Islet precursor cell (in vitro differentiated cells): ENCODE results near the gene UMAD1.
"Not testable (repeated sequence)": the region's sequence is repeated elsewhere in the genome, so short reads cannot be mapped to it uniquely, and the experiment has no call there.

Experiments used
- DNase-seq: peaks from one replicate; pipeline ENCODE4 v3.0.0-alpha.2; 2018

Gene UMAD1

GRCh38 chr7:7769710-7770627 lies 129.4 kb downstream of the UMAD1 start:
- DNase-seq, result no peak

DNA sequence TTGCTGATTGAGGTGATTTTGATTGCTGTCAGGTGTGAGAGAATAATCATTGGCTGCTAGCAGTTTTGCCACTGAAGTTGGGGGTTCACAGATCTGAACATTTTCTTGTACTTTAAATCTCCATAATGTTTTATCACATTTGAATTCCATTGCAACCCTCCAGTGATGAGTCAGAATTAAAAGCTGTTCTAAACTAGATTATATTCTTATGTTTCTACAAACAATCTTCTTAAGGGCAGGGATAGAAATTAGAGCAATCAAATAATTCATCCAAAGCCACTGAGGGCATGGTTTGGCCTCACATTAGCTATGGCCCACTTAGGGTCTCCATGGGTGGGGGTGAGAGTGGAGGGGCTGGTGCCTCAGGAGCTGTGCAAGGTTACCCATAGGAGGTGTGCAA lies 130.9 kb downstream of the UMAD1 start:
- no peak for DNase-seq

DNA sequence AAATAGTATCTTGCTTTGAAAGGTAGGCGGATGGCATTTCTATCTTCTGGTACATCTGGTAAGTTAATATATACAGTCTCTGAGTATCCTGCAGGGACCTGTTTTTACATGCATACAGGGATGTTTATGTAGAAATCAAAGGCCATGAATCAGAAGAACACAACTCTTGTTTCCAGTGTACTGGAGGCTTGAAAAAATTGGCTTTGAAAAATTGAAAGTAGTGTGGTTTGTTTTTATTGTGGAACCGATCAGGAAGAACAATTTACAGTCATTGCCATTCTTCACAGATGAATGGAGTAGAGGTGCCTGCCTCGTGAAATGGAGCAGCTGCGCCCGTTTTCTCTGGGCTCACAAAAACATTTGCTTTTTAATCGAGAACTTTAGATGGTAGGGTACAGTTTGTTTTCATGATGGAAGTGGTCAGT lies 131.9 kb downstream of the UMAD1 start:
- no peak for DNase-seq

DNA sequence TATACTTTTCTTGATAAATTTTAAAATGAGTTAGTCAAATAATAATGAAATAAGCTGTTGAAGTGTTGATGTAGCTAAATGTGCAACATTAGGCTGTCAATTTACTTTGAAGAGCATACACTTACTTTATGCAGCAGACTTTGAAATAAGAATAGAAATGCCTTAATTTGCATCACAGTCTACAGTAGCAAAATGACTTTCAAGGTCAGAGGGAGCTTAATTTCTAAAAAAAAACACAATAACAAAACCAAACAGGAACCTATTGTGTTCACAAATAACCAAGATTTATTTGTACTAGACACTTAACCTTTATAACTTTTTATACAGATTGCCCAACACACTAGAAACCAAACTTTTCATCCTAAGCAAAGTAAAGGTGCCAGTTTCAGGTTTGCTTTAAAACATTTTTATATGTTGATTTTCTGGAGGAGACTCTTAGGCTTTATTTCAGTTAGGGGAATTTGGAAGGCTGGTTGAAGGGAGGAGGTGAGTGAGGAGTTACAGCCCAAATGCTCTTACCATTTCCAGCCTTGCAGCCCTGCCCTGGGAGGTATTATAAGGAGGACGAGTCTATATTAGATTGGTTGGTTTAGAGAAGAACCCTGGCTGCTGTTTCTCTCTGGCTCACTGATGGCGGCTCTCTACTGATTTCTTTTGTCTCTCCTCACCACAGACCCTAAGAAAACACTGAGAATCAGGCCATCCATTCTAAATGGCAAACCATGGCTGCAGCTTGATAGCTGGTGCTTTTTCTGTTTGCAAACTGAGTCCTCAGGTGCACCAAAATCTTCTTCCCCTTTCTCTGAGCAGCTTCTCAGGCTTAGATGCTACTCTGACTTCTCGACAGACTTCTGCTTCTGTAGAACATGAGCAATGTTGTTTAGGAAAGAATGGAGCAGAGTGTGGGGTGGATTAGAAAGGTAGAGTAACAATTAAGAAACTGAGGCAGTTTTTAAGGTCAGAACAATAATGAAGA lies 133.1 kb downstream of the UMAD1 start:
- no peak for DNase-seq

- DNase-seq, result no peak
Observed at GRCh38 chr7:7779888-7780287, 139.3 kb downstream of the UMAD1 start.

DNA sequence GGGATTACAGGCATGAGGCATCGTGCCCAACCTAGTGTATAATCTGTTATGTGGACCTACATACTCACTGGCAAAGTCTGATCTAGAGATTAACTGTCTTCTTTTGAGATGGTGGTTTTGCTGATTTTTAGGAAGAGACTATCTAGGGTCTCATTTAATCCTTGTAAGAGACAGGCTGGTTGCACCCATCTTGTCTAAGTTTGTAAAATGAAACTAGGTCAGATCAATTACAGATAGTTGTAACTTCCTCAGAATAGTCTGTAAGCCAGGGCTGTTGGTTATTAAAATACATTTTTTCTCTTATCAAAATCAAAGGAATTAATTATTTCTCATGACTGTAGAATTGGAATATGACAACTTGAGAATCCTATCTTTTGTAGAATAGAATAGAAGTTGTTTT lies 142.4 kb downstream of the UMAD1 start:
- no peak for DNase-seq

DNA sequence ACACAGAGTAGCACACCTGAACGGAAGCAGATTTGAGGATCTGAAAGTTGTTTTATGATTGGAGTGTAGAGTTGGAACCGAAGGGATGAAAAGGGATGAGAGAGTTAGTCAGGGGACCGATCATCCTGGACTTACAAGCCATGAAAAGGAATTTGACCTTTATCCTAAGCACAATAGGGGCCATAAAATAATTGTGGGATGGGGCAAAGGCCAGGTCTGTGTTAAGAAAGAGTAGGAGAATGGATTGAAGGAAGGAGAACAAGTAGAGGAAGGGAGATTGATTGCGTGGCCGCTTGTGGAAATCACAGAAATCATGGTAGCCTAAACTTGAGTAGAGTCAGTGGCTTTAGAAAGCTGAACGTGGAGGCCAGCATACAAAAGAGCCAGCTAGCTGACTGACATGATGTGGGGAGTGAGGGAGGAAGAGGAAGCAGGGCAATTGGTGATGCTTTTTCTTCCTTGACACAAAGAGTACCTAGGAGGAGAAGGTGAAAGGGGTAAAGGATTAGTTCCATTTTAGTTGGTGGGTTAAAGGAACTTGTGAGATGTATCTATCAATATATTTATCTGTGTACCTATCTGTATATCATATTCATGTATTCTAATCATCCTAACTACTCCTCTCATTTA lies 144.9 kb downstream of the UMAD1 start:
- DNase-seq, result no peak

- no peak for DNase-seq
Observed at GRCh38 chr7:7786595-7786994, 146.0 kb downstream of the UMAD1 start.

GRCh38 chr7:7789551-7789988 lies 149.0 kb downstream of the UMAD1 start:
- DNase-seq, result no peak

DNA sequence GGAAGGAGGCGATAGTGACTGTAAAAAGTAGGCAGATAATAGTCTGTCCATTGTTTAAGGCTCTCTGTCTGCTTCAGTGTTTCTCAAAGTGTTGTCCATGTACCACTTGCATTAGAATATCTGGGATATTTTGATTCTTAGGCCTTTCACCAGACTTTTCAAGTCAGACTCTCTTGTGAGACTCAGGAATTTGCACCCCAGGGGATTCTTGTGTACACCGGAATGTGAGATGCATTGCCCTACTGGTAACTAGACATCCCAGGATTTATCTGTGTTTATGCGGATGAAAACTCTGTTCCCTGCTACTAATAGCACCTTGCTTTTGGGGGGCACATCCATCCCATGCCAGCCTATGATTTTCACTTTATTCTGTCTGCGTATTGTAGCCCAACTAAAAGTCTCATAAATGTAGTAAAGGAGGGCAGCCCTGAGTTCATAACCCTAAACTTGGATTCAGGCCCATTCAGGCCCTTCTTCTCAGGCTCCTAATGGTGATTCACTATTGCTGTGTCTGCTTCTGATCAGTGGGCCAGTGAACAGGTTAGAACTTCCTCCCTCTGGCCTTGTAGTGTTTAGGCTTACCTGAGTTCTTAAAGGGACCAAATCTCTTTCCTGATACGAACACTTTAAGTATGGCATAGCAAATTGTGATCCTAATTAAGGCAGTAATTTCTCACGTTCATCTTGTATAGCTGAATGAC lies 149.6 kb downstream of the UMAD1 start:
- DNase-seq, result no peak

DNA sequence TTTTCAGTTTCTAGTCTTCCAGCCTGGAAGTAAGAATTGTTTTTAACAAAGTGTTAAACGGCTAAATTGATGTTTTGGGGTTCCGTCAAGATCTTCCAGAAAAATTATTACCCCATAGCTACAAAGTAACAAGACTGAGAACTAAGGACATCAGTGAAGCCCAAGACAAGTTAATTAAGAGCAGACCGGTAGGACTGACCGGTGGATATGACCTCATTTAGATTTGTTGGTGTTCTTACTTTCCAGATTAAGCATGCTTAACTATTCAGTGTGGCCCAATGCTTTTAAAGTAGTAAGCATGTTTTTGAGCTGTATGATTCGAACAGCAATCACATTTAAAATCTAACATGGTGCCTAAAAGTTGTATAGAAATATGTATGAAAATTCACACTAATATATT lies 151.0 kb downstream of the UMAD1 start:
- no peak for DNase-seq

GRCh38 chr7:7792056-7792455 lies 151.5 kb downstream of the UMAD1 start:
- no peak for DNase-seq

- no peak for DNase-seq
Observed at GRCh38 chr7:7793249-7793648, 152.7 kb downstream of the UMAD1 start.

DNA sequence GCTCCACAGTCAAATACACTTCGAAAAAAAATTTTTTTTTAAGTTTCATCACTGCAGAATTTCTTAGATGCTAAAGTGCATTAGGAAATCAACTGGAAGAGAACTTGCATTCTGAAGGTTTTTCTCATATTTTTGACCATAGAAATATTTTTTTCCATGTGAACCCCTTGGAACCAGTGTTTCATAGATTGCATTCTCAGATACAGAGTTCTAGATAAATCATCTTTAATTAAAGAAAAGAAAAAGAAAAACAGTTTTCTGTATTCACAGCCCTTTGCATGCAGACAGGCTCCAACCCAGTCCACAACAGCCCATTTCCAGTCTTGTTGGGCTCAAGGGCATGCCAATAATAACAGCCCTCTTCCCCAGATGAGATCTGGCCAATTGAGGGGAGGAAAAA lies 153.4 kb downstream of the UMAD1 start:
- no peak for DNase-seq

DNA sequence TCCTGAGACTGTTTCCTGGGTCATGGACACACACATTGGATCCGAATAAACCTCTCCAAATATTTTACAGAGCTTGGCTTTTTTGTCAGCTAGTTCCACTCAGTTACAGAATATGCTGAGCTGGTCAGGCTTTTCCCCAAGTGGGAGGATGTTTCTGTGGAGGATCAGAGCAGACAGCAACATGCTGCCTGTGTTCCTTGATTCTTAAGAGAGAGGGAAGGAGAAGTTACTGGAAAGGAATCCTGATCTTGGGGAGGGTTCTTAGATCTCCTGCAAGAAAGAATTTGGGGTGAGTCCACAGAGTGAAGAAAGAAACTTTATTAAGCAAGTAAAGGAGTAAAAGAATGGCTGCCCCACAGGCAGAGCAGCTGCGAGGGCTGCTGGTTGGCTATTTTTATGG lies 154.7 kb downstream of the UMAD1 start:
- DNase-seq, result peak; percentile 56

DNA sequence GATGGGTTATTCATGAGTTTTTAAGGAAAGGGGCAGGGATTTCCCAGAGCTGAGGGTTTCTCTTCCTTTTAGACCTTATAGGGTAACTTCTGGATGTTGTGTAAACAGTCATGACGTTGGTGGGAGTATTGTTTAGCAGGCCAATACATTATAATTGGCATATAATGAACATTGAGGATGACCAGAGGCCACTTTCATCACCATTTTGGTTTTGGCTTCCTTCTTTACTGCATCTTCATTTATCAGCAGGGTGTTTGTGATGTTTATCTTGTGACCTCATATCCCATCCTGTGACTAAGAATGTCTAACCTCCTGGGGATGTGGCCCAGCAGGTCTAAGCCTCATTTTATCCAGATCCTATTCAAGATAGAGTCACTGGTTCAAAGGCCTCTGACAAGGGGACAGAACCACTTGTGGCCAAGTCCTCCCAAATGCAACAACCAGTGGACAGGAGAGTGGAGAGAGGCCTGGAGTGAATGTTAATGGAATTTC lies 155.1 kb downstream of the UMAD1 start:
- peak; percentile 90 for DNase-seq

DNA sequence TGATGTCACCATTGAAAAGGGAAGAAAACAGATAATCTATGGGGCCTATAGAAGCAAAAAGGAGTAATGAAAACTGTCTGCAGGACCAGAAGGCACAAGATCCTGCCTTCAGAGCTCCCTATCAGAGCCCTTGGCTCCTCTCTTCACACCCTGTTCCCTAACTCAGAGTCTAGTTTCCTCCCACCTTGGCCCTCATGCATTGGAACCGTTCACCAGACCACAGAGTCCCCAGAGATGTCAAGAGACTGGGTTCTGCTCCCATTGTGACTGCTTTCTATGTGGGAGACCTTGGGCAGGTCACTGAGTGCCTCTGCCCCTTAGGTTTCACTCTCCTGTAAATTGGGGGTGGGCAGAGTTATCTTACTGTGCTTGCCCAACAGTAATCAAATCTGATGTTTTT lies 158.0 kb downstream of the UMAD1 start:
- DNase-seq, result peak; percentile 62

DNA sequence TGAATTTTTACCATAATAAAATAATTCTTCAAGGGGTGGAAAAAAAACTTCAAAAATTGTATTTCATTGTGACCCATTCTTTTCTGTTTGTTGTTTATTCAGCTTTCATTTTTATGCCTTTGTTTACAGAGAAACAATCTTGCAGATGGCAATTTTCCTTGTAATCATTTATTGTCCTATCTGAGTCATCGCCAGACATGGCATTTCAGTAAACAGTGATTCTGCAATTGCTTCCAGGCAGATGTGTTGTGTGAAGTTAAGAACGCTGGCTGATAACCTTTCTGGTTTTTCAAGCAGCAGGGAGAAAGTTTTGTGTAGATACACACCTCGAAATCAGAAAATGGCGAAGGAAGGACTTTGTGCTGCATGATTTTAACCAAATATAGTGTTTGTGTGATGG lies 158.6 kb downstream of the UMAD1 start:
- DNase-seq, result peak; percentile 59

DNA sequence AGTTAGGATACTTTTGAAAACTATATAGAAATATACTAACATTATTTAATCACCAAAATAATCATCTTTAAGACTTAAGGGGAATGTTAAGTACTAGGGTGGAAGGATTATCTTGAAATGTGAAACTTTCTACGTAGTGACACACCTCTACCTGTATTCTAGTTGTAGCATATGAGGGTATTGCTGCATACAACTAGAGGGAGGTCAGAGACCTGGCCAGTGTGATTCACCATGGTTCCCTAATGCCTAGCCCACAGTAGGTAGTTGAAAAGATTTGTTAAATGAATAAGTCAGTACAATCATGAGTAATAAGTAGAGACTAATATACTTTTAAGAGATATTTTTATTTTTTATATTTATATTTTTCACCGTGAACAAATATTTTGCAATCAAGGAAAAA lies 162.0 kb downstream of the UMAD1 start:
- no peak for DNase-seq

- no peak for DNase-seq
Observed at GRCh38 chr7:7803715-7804178, 163.2 kb downstream of the UMAD1 start.

DNA sequence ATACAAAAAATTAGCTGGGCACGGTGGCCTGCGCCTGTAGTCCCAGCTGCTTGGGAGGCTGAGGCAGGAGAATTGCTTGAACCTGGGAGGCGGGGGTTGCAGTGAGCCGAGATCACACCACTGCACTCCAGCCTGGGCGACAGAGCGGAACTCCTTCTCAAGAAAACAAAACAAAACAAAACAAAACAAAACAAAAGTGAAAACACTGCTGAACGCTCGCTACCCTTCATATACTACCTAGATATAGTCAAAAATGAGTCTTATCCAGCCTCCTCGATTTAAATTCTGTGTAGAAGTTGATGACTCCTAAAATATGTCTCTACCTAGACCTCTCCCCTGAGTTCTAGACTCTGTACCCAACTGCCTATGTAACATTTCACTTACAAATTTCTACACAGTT lies 164.3 kb downstream of the UMAD1 start:
- not testable (repeated sequence) for DNase-seq

- DNase-seq, result no peak
Observed at GRCh38 chr7:7805511-7806153, 165.1 kb downstream of the UMAD1 start.
